GM19238 (cell line): Measurements from ENCODE around the gene ARHGEF39.
"Not testable (repeated sequence)": the region's sequence is repeated elsewhere in the genome, so short reads cannot be mapped to it uniquely, and the experiment has no call there.

Source experiments
- DNase-seq: peaks from one replicate; pipeline ENCODE4 v3.0.0; 2011; ENCODE audit warnings: low spot score; ENCODE audit not compliant: insufficient read length

The ARHGEF39 gene

GRCh38 chr9:35619800-35620158, 45.2 kb downstream of the ARHGEF39 start:
- no peak for DNase-seq

DNA sequence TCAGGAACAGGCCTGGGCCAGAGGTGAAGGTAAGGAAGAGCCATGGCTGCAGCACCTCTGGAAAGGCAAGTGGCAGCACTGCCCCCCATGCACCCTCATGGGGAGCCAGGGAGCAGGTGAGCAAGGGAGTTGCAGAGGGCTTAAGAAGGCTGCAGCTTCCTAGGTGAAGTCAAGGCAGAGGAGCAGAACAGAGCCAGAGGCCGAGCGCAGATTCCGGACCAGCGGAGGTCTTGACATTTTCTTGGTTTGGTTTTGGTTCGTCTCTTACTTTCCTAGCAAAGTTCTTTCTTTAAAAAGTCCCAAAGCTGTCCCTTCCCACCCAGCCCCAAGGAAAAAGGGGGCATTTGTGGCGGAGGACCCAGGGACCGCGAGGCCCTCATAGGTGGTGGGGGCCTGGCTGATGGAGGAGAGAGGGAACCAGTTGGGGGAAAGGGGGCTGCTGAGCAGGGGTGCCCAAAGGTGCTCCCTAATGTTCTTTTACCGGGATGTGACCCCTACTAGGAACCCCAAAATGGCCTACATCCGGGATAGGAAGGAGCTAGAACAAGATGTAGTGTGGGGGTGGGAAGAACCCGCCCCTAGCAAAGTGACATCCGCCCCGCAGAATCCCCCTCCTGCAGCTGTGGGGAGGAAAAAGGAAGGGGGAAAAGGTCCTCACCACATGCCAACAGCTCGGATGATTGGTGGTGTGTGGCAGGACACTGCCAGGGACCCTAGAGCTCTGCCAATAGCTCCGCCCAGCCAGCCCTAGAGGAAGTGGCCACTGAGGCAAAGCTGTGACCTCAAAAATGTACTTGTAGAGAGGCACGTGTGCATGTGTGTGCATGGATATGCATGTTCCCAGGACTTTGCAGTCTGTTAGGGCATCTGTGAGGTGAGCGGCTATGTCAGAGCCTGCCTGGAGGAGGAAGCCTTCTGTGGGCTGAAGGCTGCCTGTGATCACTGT, 45.9 kb downstream of the ARHGEF39 start:
- DNase-seq: peak; percentile 47

- DNase-seq: no peak
These were observed 46.7 kb downstream of the ARHGEF39 start, which contains the start of gene CD72 for GRCh38 chr9:35618325-35618727. CD72 (minus strand) TSS chr9:35618413; CDS start chr9:35618303, 110 bp downstream.

- DNase-seq: no peak
These were observed 47.4 kb downstream of the ARHGEF39 start for GRCh38 chr9:35617548-35617947.

- peak; percentile 70 for DNase-seq
These were observed 48.1 kb downstream of the ARHGEF39 start for GRCh38 chr9:35616681-35617459.

- DNase-seq: no peak
These were observed 48.9 kb downstream of the ARHGEF39 start for GRCh38 chr9:35615981-35616680.

DNA sequence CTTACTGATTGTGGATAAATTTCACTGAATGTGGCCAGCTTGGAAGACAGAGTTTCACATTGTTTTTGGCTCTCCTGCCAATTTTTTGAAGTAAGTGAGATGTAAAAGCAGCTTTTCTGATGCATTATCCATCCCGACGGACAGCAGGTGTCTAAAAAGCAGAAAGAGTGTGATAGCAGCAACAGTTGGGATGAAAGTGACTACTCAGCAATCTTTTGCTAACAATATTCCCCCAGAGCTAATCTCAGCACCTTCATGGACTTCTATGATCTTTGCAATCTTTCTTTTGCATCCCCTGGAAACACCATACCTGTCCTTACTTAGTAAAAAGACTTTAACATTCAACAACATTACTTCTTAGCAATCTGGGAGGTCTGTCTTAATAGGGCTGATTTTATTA, 52.2 kb downstream of the ARHGEF39 start:
- DNase-seq: no peak

- not testable (repeated sequence) for DNase-seq
These were observed 52.9 kb downstream of the ARHGEF39 start for GRCh38 chr9:35612066-35612465.

DNA sequence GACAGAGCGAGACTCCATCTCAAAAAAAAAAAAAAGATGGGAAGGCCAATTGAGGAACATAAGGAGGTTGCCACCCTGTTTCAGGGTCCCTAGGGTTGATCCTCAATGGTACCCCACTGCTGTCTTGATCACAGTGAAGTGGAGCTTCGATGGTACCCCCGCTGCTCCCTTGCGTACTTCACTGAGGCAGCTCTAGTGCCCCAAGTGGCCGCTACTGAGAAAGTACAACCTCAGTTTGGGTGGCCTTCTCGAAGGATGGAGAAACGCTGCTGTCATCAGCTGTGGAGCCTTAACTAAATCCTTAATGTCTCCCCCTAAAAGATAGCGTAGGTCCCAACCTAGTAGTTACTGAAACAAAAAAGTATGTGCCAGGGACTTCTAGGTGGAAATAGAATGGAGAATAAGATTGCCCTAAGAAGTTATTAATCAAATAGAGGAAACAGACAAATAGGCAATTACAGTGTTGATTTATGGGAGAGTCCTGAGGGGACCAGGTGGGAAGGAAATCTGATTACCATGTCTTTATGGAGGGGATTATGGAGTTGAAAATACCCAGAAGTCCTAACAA, 53.7 kb downstream of the ARHGEF39 start:
- DNase-seq: peak; percentile 56

DNA sequence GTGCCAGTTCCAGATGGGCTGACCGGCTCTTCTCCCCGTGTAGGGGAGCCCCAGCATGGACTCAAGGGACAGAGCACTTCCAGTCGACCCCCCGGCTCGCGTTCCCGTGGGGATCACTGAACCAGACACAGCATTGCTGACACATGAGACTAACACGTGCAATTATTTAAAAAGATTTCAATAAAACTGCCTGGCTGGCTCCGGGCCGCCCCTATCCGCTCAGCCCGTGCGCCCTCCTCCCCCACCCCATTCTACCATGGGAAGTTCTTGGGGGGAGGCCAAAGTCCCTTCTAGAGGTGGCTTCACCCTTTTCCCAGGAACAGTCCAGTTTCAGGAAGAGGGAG, 55.2 kb downstream of the ARHGEF39 start:
- no peak for DNase-seq
